Body of pancreas (tissue), 4 donors: Measurements from ENCODE around the gene RASGRP3.

ENCODE experiments used
- CTCF ChIP-seq, 7 experiments: fragments of 450-650 bp in 4 of 7; fragments of 200-600 bp in 3 of 7; sonication (generic) in 3 of 7; IDR thresholded peaks; one replicate each; pipeline ENCODE4 v1.5.1; 2016 to 2019; ENCODE audit warnings: antibody characterized with exemption in 7 of 7
- POLR2A ChIP-seq, 3 donors: fragments of 450-650 bp; IDR thresholded peaks; one replicate each; pipeline ENCODE4 v1.6.1; 2016; ENCODE audit warnings: antibody characterized with exemption in 3 of 3, mild to moderate bottlenecking in 2 of 3

- TF ChIP-seq CTCF (IDR thresholded peaks at IDR 0.05), result no peak
- TF ChIP-seq POLR2A (IDR thresholded peaks at IDR 0.05), result no peak
Observed at GRCh38 chr2:33482518-33482917, 6.1 kb downstream of the RASGRP3 start.
